Measurements from ENCODE around the gene TMEM151B.
A peak's percentile ranks its signal among the peaks of the same experiment; 100 is the strongest.

The TMEM151B gene

DNA sequence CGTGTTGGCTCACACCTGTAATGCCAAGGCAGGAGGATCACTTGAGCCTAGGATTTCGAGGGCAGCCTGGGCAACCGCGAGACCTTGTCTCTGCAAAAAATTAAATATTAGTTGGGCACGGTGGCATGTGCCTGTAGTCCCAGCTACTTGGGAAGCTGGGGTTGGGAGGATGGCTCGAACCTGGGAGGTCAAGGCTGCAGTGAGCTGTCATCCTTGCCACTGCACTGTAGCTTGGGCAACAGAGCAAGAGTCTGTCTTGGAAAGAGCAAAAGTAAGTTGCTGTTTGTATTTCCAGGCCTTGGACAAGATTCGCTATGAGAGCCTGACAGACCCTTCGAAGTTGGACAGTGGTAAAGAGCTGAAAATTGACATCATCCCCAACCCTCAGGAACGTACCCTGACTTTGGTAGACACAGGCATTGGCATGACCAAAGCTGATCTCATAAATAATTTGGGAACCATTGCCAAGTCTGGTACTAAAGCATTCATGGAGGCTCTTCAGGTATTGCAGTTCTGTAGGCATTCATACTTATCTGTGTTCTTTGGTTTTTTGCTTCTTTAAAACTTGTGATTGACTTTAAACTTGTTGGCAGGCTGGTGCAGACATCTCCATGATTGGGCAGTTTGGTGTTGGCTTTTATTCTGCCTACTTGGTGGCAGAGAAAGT, 21.0 kb upstream of the TMEM151B start:
- DNase-seq (ENCODE audit: insufficient read length, low spot score) (no peak), FAIRE-seq (no peak)
- TF ChIP-seq, protein P1, sequence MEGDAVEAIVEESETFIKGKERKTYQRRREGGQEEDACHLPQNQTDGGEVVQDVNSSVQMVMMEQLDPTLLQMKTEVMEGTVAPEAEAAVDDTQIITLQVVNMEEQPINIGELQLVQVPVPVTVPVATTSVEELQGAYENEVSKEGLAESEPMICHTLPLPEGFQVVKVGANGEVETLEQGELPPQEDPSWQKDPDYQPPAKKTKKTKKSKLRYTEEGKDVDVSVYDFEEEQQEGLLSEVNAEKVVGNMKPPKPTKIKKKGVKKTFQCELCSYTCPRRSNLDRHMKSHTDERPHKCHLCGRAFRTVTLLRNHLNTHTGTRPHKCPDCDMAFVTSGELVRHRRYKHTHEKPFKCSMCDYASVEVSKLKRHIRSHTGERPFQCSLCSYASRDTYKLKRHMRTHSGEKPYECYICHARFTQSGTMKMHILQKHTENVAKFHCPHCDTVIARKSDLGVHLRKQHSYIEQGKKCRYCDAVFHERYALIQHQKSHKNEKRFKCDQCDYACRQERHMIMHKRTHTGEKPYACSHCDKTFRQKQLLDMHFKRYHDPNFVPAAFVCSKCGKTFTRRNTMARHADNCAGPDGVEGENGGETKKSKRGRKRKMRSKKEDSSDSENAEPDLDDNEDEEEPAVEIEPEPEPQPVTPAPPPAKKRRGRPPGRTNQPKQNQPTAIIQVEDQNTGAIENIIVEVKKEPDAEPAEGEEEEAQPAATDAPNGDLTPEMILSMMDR (IDR thresholded peaks at IDR 0.05; ENCODE audit: insufficient read depth, missing control alignments): no peak

DNA sequence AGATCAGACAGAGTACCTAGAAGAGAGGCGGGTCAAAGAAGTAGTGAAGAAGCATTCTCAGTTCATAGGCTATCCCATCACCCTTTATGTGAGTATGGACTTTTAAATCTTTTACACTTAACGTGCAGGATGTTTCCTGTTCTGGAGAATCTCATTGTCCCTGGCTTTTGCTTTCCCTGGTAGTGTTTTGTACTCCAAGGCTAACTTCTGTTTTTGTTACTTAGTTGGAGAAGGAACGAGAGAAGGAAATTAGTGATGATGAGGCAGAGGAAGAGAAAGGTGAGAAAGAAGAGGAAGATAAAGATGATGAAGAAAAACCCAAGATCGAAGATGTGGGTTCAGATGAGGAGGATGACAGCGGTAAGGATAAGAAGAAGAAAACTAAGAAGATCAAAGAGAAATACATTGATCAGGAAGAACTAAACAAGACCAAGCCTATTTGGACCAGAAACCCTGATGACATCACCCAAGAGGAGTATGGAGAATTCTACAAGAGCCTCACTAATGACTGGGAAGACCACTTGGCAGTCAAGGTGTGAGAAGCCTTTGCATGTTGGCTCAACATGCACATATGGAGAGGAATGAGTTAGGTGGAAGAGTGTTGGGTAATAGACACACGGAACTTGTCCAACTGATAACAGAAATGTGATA, 20.1 kb upstream of the TMEM151B start:
- TF ChIP-seq, protein P1 (IDR thresholded peaks at IDR 0.05; ENCODE audit: insufficient read depth, missing control alignments): no peak
- DNase-seq (ENCODE audit: insufficient read length, low spot score) (no peak), FAIRE-seq (no peak)

DNA sequence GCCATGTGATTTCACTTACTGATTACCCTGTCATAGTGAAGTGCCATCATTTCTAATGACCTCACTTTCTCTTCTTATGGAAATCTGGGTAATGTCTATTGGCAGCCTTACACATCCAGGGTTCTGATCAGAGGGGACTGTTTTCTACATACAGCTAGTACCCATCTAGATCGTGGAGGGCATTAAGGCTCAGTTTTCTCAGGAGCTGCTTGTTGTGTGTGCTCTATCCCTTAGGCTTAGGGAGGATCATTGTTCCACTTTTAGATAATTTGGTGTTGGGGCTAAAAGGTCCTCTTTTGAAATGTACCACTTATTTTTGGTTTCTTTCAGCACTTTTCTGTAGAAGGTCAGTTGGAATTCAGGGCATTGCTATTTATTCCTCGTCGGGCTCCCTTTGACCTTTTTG, 19.5 kb upstream of the TMEM151B start:
- TF ChIP-seq, protein P1 (IDR thresholded peaks at IDR 0.05; ENCODE audit: insufficient read depth, missing control alignments): no peak

DNA sequence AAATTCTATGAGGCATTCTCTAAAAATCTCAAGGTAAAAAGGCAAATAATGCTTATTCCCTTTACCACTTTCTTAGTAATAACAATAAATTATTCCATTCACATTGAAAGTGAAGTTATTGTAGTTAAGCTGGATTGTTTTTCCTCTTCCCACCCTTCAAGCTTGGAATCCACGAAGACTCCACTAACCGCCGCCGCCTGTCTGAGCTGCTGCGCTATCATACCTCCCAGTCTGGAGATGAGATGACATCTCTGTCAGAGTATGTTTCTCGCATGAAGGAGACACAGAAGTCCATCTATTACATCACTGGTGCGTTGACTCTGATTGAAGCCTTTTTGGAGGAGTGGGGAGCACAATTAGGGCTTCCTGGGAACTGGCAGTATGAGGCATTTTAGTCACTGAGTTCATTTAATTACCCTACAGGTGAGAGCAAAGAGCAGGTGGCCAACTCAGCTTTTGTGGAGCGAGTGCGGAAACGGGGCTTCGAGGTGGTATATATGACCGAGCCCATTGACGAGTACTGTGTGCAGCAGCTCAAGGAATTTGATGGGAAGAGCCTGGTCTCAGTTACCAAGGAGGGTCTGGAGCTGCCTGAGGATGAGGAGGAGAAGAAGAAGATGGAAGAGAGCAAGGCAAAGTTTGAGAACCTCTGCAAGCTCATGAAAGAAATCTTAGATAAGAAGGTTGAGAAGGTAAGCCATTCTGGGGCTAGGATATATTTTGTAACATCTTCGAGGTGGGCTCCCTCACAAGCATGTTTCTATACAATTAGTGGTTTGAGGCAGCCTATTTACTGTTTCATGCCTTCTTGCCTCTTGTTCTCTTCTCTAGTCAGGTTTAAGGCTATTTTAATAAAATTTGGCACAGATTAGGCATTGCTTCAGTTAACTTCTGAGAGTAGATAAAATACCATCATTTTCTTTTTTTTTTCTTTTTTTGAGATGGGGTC, 18.4 kb upstream of the TMEM151B start:
- TF ChIP-seq, protein P1 (IDR thresholded peaks at IDR 0.05; ENCODE audit: insufficient read depth, missing control alignments): no peak
- FAIRE-seq: no peak
- no peak for DNase-seq (ENCODE audit: insufficient read length, low spot score)

More for the DNA sequence above, 19.5 kb upstream of the TMEM151B start:
- DNase-seq (ENCODE audit: insufficient read length, low spot score) (no peak), FAIRE-seq (no peak)

DNA sequence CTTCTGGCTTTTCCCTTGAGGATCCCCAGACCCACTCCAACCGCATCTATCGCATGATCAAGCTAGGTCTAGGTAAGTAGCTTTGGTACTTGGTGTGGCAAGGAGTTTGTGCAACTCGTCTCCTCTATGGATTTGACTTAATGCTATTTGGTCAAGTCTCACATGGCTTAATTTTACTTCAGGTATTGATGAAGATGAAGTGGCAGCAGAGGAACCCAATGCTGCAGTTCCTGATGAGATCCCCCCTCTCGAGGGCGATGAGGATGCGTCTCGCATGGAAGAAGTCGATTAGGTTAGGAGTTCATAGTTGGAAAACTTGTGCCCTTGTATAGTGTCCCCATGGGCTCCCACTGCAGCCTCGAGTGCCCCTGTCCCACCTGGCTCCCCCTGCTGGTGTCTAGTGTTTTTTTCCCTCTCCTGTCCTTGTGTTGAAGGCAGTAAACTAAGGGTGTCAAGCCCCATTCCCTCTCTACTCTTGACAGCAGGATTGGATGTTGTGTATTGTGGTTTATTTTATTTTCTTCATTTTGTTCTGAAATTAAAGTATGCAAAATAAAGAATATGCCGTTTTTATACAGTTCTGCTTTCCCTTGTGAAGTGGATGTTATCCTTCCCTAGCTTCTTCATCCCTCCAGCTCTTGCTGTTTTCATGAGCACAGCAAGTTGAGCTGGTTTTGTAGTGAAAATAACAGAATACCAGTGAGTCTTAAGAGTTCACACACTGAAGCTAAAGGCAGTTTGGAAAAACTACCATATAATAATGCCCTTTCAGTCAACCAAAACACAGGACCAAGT, 16.7 kb upstream of the TMEM151B start:
- TF ChIP-seq, protein P1 (IDR thresholded peaks at IDR 0.05; ENCODE audit: insufficient read depth, missing control alignments): peak; percentile 41
- no peak for DNase-seq (ENCODE audit: insufficient read length, low spot score)
- FAIRE-seq: no peak

DNA sequence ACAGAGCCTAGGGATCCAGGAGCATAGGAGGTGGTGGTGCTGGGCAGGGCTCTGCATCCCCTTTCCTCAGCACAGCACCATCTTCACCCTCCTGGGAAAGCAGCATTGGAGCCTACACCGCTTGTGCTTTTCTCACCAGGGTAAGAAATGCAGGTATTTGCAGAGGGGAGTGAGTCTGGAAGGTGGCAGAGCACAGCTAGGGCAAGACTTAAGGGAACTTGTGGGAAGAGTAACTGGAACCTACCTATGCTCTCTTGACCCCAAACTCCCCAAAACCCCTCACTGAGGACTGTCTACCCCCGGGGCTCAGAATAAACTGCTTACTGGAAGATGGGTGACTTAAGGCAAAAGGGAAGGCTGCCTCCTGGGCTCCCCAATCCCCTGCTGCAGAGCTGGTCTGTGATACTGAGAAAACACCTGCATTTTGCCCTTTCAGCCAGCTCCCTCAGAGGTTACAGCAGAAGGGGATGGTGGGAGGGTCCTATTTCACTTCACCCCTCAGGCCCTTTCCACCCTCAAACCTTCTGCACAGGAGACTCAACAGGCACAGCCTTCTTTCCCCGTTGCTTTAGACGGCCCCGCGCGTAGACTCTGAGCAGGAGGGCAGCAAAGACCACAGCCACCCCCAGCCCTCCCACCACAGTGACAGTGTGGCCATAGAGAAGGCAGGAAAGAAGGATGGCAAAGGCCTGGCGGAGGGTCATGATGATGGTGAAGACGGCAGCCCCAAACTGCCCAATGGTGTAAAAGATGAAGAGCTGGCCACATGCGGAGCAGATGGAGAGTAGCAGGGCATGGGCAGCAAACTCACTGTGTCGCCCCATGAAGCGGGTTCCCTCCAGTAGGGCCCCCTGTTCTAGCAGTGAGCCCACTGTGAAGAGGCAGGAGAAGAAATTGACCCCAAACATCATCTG, 15.8 kb upstream of the TMEM151B start:
- TF ChIP-seq, protein P1 (IDR thresholded peaks at IDR 0.05; ENCODE audit: insufficient read depth, missing control alignments): no peak
- no peak for FAIRE-seq
- DNase-seq (ENCODE audit: insufficient read length, low spot score): no peak
